K562 (cell line): ENCODE results near the gene MGA. TPM values are rescaled to one million over a fixed set of nuclear protein-coding genes. Genes with fewer than 3 reads are reported as not detected.

Source experiments
- ATAC-seq: fragments of 200-7000 bp; cut with Tn5 transposase; 3 replicates; pipeline ENCODE4 v1.9.1; 2020; ENCODE audit warnings: moderate library complexity
- BruUV-seq: library from RNA; stranded (reverse); fragments of 400-500 nt; replicated peaks from 2 replicates; lab custom pipeline; 2021; lab: Mats Ljungman, UMichigan
- CTCF ChIA-PET: fragments of 300-600 bp; formaldehyde crosslinking; extraction: SDS; loops from one replicate; lab custom pipeline; 2021; ENCODE audit warnings: low intra/inter-chr PET ratio; lab: Yijun Ruan, JAX
- POLR2A ChIA-PET: fragments of 300-600, 350-650 bp; sonication (Branson Sonifier 250); formaldehyde crosslinking; extraction: SDS; loops from one replicate; lab custom pipeline; 2021; ENCODE audit warnings: antibody characterized with exemption, inconsistent platforms; lab: Yijun Ruan, JAX
- DNase-seq, 4 experiments: peaks; one replicate each; pipeline versions ENCODE4 v3.0.0 to v3.0.0-alpha.2; 2011 to 2018; ENCODE audit warnings: low spot score in 3 of 4, mixed read lengths in 3 of 4; ENCODE audit errors: extremely low read depth in 1 of 4
- FAIRE-seq: peaks from 2 replicates; lab custom pipeline; 2011; peaks lifted over from hg19 to GRCh38; lab: Jason Lieb, UNC
- H2AFZ ChIP-seq: 2 replicates; pipeline ENCODE4 v1.6.0; 2011; ENCODE audit warnings: low read depth, low read length, control low read depth, inconsistent platforms
- H3K27ac ChIP-seq: fragments of 200-600 bp; 3 replicates; pipeline ENCODE4 v1.8.0; 2011; ENCODE audit warnings: low read depth, mild to moderate bottlenecking, control low read depth, inconsistent platforms, low read length, moderate library complexity, mixed read lengths; ENCODE audit errors: extremely low read depth
- H3K27me3 ChIP-seq, 2 experiments: fragments of 300-600 bp in 1 of 2; 2 replicates in 1 of 2; 3 replicates in 1 of 2; pipeline versions ENCODE4 v1.6.0 to v1.8.0; 2011; ENCODE audit warnings: inconsistent platforms in 2 of 2, low read length in 2 of 2, mild to moderate bottlenecking in 1 of 2, mixed read lengths in 1 of 2, moderate library complexity in 1 of 2; ENCODE audit not compliant: control insufficient read depth in 2 of 2, insufficient read depth in 2 of 2
- H3K36me3 ChIP-seq: fragments of 300-600 bp; 3 replicates; pipeline ENCODE4 v1.8.0; 2011; ENCODE audit warnings: mild to moderate bottlenecking, low read length, inconsistent platforms; ENCODE audit not compliant: control insufficient read depth, insufficient read depth
- H3K4me1 ChIP-seq, 2 experiments: fragments of 200-600 bp in 1 of 2; replicated peaks in 1 of 2; 2 replicates in 1 of 2; 3 replicates in 1 of 2; pipeline versions ENCODE4 v1.5.1 to v1.8.0; 2011; ENCODE audit warnings: inconsistent platforms in 2 of 2, low read length in 2 of 2, mild to moderate bottlenecking in 1 of 2, mixed read lengths in 1 of 2, moderate library complexity in 1 of 2; ENCODE audit not compliant: control insufficient read depth in 2 of 2, insufficient read depth in 2 of 2
- H3K4me2 ChIP-seq: 2 replicates; pipeline ENCODE4 v1.6.1; 2011; ENCODE audit warnings: low read length, control low read depth, inconsistent platforms, mixed read lengths; ENCODE audit not compliant: insufficient read depth
- H3K4me3 ChIP-seq: fragments of 200-600 bp; sonication (generic), shearing (Covaris generic); 2 replicates; pipeline ENCODE4 v1.5.1; 2016; ENCODE audit warnings: control low read depth, inconsistent platforms
- H3K79me2 ChIP-seq: fragments of 200-600 bp; 3 replicates; pipeline ENCODE4 v1.8.0; 2011; ENCODE audit warnings: low read length, inconsistent platforms; ENCODE audit not compliant: control insufficient read depth, insufficient read depth
- H3K9ac ChIP-seq, 2 experiments: 2 replicates each; pipeline versions ENCODE4 v1.6.0 to v1.6.1; 2011; ENCODE audit warnings: low read depth in 2 of 2, low read length in 2 of 2, control low read depth in 1 of 2, inconsistent platforms in 1 of 2, mild to moderate bottlenecking in 1 of 2, mixed read lengths in 1 of 2; ENCODE audit not compliant: insufficient read depth in 1 of 2
- H3K9me1 ChIP-seq: one replicate; pipeline ENCODE4 v1.6.0; 2011; ENCODE audit warnings: inconsistent platforms, mild to moderate bottlenecking, low read length, moderate library complexity; ENCODE audit not compliant: control insufficient read depth, insufficient read depth
- H3K9me3 ChIP-seq: replicated peaks from 2 replicates; pipeline ENCODE4 v1.5.1; 2011; ENCODE audit warnings: low read depth, low read length, inconsistent platforms; ENCODE audit not compliant: control insufficient read depth, insufficient read depth
- H4K20me1 ChIP-seq: replicated peaks from 2 replicates; pipeline ENCODE4 v1.6.1; 2011; ENCODE audit warnings: low read length, inconsistent platforms, mixed read lengths; ENCODE audit not compliant: control insufficient read depth, insufficient read depth
- MCM5 ChIP-seq: fragments of 450-650 bp; IDR thresholded peaks from 2 replicates; pipeline ENCODE4 v1.6.1; 2016; ENCODE audit warnings: low read depth
- MEIS2 ChIP-seq: fragments of 450-650 bp; IDR thresholded peaks from 2 replicates; pipeline ENCODE4 v1.6.1; 2014; ENCODE audit warnings: mild to moderate bottlenecking; ENCODE audit not compliant: partially characterized antibody
- NCOA1 ChIP-seq: fragments of 450-650 bp; IDR thresholded peaks from 2 replicates; pipeline ENCODE4 v1.6.1; 2016; ENCODE audit warnings: low read depth
- RCOR1 ChIP-seq, 2 experiments: IDR thresholded peaks; 2 replicates each; pipeline ENCODE4 v1.6.1; 2012; ENCODE audit warnings: low read depth in 2 of 2, low read length in 2 of 2, borderline replicate concordance in 1 of 2, improper control_type of control experiment in 1 of 2
- ZNF347 ChIP-seq: fragments of 450-650 bp; formaldehyde crosslinking; IDR thresholded peaks from 2 replicates; pipeline ENCODE4 v1.4.0; 2020; ENCODE audit warnings: low read depth, mild to moderate bottlenecking, moderate library complexity
- ZNF717 ChIP-seq: fragments of 250-450 bp; sonication (Bioruptor Pico); IDR thresholded peaks from 2 replicates; pipeline ENCODE4 v1.5.0; 2021
- WGBS: fragments of 100-300 bp; shearing (Covaris generic); methylation state at CpG from one replicate; pipeline ENCODE4 v1.1.6; 2016; ENCODE audit warnings: low coverage, mixed read lengths; ENCODE audit not compliant: insufficient coverage; ENCODE audit errors: missing lambda C conversion rate; 5-methylcytosine and 5-hydroxymethylcytosine counted together
- in situ Hi-C: fragments of 300-500 bp; cut with MboI; formaldehyde crosslinking; loops from 4 replicates; pipeline ENCODE4 v1.15.0; 2018; ENCODE audit warnings: inconsistent platforms, mixed read lengths
- intact Hi-C: fragments of 100-400 bp; cut with micrococcal nuclease; formaldehyde crosslinking; loops from 2 replicates; pipeline ENCODE4 v1.14.2; 2022
- polyA plus RNA-seq, 8 experiments: library from polyadenylated mRNA; depleted of rRNA in 4 of 8; stranded (reverse) in 5 of 8; unstranded in 3 of 8; fragments of >200 nt; fragmentation: Nextera tagmentation in 2 of 8; fragmentation: Illumina TruSeq in 1 of 8; extraction: Ambion mirVana in 2 of 8; extraction: Trizol in 1 of 8; gene quantifications; 2 replicates each; pipeline versions ENCODE4 v1.2.1 to v1.2.3, GENCODE V29; 2011 to 2014; ENCODE audit warnings: inconsistent platforms in 1 of 8, missing spikeins in 1 of 8
- total RNA-seq, 7 experiments: library from RNA; depleted of rRNA in 6 of 7; stranded (reverse); fragments of >200 nt in 6 of 7; fragmentation: Illumina TruSeq in 2 of 7; extraction: Trizol in 2 of 7; gene quantifications; 2 replicates each; pipeline versions ENCODE4 v1.2.1 to v1.2.3, GENCODE V29; 2011 to 2021; ENCODE audit warnings: low replicate concordance in 1 of 7
- TF ChIP-seq, protein P1 (sequence below), 2 experiments: fragments of 450-650 bp in 1 of 2; IDR thresholded peaks; 2 replicates each; pipeline ENCODE4 v1.6.1; 2011 to 2017; ENCODE audit warnings: low read depth in 2 of 2, antibody characterized with exemption in 1 of 2, borderline replicate concordance in 1 of 2, low read length in 1 of 2, mild to moderate bottlenecking in 1 of 2, mixed read lengths in 1 of 2; ENCODE audit not compliant: control insufficient read depth in 1 of 2

MGA gene
- total and polyA plus RNA-seq, 9 of the 15 experiments (the other 6 are each of a cell fraction or from before 2014, with no cell fraction given), result 4.7 to 56.1 (median 21.1) TPM

DNA sequence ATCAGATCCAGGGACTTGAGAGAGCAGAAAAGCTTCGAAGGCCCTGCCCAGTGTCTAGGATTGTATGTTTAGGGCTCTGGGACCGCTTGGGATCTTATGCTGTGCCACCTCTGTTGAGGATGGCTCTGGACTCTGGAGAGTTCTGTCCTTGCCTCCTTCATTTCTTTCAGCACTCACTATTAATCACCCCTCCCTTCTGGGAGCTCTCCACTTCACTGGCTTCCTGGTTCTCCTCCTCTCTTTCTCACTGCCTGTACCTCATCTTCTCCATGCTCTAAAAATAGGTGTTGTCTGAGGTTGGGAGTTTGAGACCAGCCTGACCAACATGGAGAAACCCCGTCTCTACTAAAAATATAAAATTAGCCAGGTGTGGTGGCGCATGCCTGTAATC lies 131.3 kb downstream of the MGA start:
- H3K79me2 ChIP-seq, result 0 out of 3 replicates have a peak, but pooled peaks cover 5% of the 10 kb centered on the region
- FAIRE-seq (no peak), DNase-seq (no peak), ATAC-seq (peak; percentile 13; the same call in 2 of the 3 replicates)
- in situ Hi-C loops, result no loop called here
- ChIA-PET CTCF (no interaction called here), POLR2A (interaction anchor here (0.7 to 2.5 kb wide), 3 partner anchors 12 to 100 kb away, joined by 3 to 6 read pairs (median 6); no protein-coding TSS in a partner anchor)
- intact Hi-C loops, result no loop called here
- peak overlapping the region; percentile 22 to 56; a peak in 1 of 4 replicates for H3K9ac ChIP-seq
- peak overlapping the region; percentile 64 for H3K27ac ChIP-seq
- H3K36me3 ChIP-seq, result no peaks in the 10 kb centered on the region
- 56% methylated on average over 3 of the region's 4 CpGs for WGBS
- peaks cover 30 to 53% of the 10 kb centered on the region in 2 experiments for H3K4me1 ChIP-seq
- H2AFZ ChIP-seq, result peak overlapping the region; percentile 60
- no peak overlapping the region for H3K4me3 ChIP-seq
- TF ChIP-seq MEIS2 (peak; percentile 6), RCOR1 (IDR thresholded peaks at IDR 0.05; ENCODE audit: borderline replicate concordance in 1 of 2, low read depth in 2 of 2, low read length in 2 of 2) (no peak)
- H3K9me3 ChIP-seq, result no peaks in the 10 kb centered on the region
- H3K9me1 ChIP-seq, result peaks cover 5% of the 10 kb centered on the region
- no peak overlapping the region for H3K4me2 ChIP-seq
- H4K20me1 ChIP-seq, result peaks cover 16% of the 10 kb centered on the region
- BruUV-seq, result no TSS peak
- H3K27me3 ChIP-seq, result no peaks in the 10 kb centered on the region

DNA sequence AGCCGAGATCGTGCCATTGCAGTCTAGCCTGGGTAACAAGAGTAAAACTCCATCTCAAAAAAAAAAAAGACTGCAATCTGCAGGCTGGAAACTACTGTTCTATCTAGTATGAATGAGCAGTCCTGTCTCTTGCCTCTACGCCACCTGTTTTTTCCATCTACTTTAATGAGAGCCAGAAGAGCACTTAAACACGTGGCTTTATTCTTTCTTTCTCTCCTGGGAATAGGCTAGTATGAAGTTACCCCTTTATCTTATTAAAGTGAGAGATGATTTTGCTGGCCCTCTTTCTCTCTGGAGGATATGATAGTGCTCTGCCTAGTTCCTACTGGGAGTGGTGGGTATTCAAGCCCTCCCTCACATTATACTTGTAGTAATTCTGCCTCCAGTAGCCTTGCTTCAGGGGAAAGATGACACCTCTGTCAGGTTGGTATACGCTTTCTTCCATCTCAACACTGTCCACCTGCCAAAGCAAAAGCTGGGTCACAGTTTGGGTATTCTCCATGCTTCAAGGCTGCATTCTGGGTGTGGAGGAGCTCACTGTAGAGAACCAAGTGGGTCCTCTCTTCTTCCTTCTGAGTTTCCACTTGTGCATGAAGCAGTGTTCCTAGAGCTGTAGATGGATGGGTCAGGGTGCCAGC lies 131.9 kb downstream of the MGA start:
- BruUV-seq, result no TSS peak
- H3K4me2 ChIP-seq, result no peak overlapping the region
- no peak overlapping the region for H3K4me3 ChIP-seq
- H3K4me1 ChIP-seq, result peaks cover 30 to 53% of the 10 kb centered on the region in 2 experiments
- no peak overlapping the region for H2AFZ ChIP-seq
- 76% methylated on average over 5 of the region's 5 CpGs for WGBS
- no peaks in the 10 kb centered on the region for H3K36me3 ChIP-seq
- peaks cover 16% of the 10 kb centered on the region for H4K20me1 ChIP-seq
- ChIA-PET CTCF (no interaction called here), POLR2A (interaction anchor here (0.7 to 2.5 kb wide), 5 partner anchors 9 to 130 kb away, joined by 3 to 6 read pairs (median 5); no protein-coding TSS in a partner anchor)
- H3K27ac ChIP-seq, result no peak overlapping the region
- in situ Hi-C loops, result no loop called here
- FAIRE-seq (no peak), ATAC-seq (no peak), DNase-seq (no peak)
- peaks cover 5% of the 10 kb centered on the region for H3K9me1 ChIP-seq
- no peaks in the 10 kb centered on the region for H3K27me3 ChIP-seq
- 0 out of 3 replicates have a peak, but pooled peaks cover 5% of the 10 kb centered on the region for H3K79me2 ChIP-seq
- no peaks in the 10 kb centered on the region for H3K9me3 ChIP-seq
- intact Hi-C loops, result no loop called here
- H3K9ac ChIP-seq, result no peak overlapping the region
- TF ChIP-seq, protein P1, sequence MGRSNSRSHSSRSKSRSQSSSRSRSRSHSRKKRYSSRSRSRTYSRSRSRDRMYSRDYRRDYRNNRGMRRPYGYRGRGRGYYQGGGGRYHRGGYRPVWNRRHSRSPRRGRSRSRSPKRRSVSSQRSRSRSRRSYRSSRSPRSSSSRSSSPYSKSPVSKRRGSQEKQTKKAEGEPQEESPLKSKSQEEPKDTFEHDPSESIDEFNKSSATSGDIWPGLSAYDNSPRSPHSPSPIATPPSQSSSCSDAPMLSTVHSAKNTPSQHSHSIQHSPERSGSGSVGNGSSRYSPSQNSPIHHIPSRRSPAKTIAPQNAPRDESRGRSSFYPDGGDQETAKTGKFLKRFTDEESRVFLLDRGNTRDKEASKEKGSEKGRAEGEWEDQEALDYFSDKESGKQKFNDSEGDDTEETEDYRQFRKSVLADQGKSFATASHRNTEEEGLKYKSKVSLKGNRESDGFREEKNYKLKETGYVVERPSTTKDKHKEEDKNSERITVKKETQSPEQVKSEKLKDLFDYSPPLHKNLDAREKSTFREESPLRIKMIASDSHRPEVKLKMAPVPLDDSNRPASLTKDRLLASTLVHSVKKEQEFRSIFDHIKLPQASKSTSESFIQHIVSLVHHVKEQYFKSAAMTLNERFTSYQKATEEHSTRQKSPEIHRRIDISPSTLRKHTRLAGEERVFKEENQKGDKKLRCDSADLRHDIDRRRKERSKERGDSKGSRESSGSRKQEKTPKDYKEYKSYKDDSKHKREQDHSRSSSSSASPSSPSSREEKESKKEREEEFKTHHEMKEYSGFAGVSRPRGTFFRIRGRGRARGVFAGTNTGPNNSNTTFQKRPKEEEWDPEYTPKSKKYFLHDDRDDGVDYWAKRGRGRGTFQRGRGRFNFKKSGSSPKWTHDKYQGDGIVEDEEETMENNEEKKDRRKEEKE (IDR thresholded peaks at IDR 0.05; ENCODE audit: borderline replicate concordance in 1 of 2, control insufficient read depth in 1 of 2, low read depth in 2 of 2, low read length in 1 of 2), result no peak
- TF ChIP-seq NCOA1 (no peak), ZNF717 (CRISPR knock-in tag) (no peak), MCM5 (no peak), ZNF347 (CRISPR knock-in tag) (no peak)
